ENCODE measurements around the gene LTBR. TPM values are rescaled to one million over a fixed set of nuclear protein-coding genes. Genes with fewer than 3 reads are reported as not detected.

Gene LTBR
- total RNA-seq: 47.1 TPM

DNA sequence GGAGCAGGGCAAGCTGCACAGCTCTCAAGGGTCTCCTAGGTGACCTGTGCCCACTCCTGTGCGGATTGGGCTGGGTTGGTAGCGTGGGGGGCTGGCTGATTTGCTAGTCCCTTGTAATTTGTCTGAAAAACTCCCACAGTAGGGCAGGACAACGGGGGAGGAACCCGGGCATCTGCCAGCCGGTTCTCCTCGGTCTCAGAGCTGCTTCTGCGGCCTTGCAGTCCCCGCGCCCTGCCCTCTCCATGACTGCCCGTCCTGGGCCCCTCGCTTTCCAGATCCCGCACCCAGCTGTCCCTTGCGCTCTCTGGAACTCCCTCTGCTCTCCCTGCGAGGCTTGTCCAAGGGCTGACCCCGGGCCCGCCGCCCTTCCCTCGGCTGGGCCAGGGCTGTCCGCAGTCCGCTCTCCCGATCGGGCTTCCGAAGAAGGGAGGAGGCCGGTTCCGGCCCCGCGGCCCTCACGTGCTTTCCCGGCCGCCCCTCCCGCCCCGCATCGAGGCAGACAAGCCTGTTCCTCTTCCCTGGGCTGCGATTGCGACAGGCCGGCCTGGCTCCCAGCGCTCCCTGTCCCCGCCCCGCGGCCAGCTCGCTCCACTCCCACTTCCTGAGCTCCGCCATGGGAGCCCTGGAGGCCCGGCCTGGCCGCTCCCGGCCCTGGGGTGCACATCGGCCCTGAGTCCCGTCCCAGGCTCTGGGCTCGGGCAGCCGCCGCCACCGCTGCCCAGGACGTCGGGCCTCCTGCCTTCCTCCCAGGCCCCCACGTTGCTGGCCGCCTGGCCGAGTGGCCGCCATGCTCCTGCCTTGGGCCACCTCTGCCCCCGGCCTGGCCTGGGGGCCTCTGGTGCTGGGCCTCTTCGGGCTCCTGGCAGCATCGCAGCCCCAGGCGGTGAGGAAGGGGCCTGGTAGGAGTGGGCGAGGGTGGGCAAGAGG is at the start of gene LTBR:
Gene LTBR (plus strand): TSS at position 591 of the 927 bp plus-strand sequence. CDS start 197 bp downstream, at position 788.

DNA sequence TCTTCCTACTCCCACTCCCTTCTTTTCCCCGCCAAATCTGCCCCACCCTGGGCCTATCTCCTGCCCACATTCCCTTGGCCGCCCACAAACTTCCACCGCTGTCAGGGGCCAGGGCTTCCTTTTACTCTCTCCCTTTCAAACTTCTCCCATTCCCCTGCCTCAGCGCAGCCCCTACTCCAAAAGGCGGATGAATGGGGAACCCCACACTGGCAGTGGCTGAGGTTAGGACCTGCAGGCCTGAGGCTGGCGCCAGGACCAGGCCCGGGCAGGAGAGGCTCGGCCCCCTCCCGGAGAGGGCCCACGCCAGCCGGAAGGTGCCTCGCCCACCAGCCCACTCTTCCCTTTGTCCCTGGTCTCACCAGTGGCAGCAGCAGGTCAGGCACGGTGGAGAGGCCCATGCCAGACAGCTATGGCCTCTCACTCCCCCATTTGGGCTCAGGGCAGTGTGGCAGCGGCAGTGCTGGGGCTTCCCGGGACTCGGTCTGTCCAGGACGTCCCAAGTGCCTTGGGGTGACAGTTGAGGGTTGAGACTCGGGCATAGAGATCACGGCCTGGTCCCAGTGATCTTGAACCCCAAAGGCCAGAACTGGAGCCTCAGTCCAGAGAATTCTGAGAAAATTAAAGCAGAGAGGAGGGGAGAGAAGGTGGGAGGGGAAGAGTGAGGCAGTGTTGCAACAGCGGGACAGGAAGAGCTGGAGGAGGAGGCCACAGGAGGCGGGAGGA is 42.4 kb upstream of the LTBR start, which contains the start of gene TNFRSF1A:
Gene TNFRSF1A (minus strand): TSS at position 660 of the 723 bp plus-strand sequence. CDS start 262 bp downstream, at position 398.

DNA sequence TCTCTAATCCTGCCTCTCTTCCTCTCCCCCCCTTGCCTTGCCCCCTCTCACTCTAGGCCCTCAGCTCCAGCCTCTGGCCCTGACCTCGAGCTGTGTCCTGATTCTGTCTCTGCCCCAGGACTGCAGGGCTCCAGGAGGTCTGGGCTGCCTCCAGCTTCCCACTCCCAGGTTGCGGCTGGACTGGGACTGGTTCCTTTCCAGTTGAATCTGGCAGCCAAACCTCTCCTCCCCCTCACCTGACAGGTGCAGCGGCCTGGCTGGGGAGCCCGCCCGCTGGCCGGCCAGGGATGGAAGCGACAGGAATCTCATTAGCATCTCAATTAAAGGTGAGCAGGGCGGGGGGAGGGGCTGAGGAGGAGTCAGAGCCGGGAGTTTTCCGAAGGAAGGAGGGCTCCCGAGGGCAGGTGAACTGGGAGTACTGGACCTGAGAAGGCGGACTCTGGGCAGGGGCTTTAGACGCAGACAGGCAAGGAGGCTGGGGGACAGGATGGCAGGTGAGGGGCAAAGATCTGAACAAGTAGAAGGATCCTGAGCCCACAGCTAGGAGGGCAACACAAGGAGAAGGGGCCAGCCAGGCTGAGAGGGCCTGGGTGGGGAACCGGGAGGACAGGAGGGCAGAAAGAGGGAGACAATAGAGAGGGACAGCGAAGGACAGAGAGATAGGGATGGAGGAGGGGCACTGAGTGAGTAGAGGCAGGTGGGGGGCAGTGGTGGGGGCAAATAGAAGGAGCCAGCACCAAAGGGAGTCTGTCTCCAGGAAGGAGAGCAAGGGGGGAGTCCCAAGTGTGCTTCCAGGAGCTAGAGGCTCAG is 8.5 kb upstream of the LTBR start, which contains the start of gene SCNN1A:
Gene SCNN1A (minus strand): TSS at position 295 of the 810 bp plus-strand sequence. CDS start 780 bp downstream, outside the sequence.

Small RNA genes lying within 50 kb of the gene (small RNA-seq; reads per million reads assigned to genes)
- not detected for gene RN7SL391P (ENCODE audit: low replicate concordance)

Other genes with a start within 250 kb of the LTBR start
- gene CD9, start 183.8 kb upstream of the LTBR start, total RNA-seq: 261 TPM
- 5.5 TPM for gene PLEKHG6, start 73.5 kb upstream of the LTBR start, total RNA-seq
- 59.8 TPM for gene TNFRSF1A, start 42.1 kb upstream of the LTBR start, total RNA-seq
- 131 TPM for gene SCNN1A, start 8.6 kb upstream of the LTBR start, total RNA-seq
- 0.12 TPM for gene CD27, start 60.8 kb downstream of the LTBR start, total RNA-seq
- 19.5 TPM for gene TAPBPL, start 67.9 kb downstream of the LTBR start, total RNA-seq
- gene VAMP1, start 86.5 kb downstream of the LTBR start, total RNA-seq: 14.0 TPM
- 37.1 TPM for gene MRPL51, start 109.1 kb downstream of the LTBR start, total RNA-seq
- gene NCAPD2, start 109.9 kb downstream of the LTBR start, total RNA-seq: 47.8 TPM
- 2,417 TPM for gene GAPDH, start 150.4 kb downstream of the LTBR start, total RNA-seq
- 15.3 TPM for gene IFFO1, start 171.9 kb downstream of the LTBR start, total RNA-seq
- gene NOP2, start 184.1 kb downstream of the LTBR start, total RNA-seq: 14.4 TPM
- gene CHD4, start 223.2 kb downstream of the LTBR start, total RNA-seq: 230 TPM